ENCODE data around the gene NT5C3B.
"Not testable (repeated sequence)": the region's sequence is repeated elsewhere in the genome, so short reads cannot be mapped to it uniquely, and the experiment has no call there.

The NT5C3B gene

DNA sequence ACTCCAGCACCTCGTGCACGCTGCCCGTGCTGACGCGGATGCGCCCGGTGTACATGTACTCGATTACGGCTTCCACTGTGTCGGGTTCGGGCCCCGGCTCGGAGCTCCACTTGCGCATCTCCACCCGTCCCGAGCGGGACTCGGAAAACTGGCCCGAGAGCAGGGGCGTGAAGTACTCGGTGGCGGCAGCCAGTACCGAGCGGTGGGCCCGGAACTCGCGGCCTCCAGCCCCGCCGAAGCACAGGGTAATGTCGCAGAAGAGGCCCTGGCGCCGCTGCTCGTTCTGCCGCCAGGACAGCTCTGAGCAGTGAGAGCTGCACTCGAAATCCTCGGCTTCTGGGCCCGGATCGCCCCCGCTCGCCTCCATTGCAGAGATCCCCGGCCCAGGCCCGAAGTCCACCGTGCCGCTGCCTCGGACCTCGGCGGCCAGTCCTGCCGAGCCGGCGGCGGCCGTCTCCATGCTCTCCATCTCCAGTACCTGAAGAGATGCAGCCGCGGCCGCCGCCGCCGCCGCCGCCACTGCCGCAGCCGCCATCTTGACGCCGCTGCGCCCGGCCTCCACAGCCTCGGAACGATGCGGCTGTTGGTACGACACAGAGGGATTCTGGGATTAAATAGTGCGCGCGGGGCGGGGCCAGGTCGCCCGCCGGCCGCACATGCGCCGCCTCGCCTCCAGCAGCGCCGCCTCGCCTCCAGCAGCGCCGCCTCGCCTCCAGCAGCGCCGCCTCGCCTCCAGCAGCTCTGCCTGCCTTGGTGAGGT, 29.0 kb upstream of the NT5C3B start, which contains the start of gene KLHL11:
KLHL11 (minus strand) TSS at position 588 of the 760 bp plus-strand sequence; CDS start at position 535, 53 bp downstream.
- Mint-ChIP-seq H3K4me3 (peak within 1 kb of the TSS in 1 of 3 experiments; percentile 13), H3K27me3 (ENCODE audit: low read depth) (no peaks in the 10 kb centered on the region), H3K9me3 (no peaks in the 10 kb centered on the region), H3K36me3 (ENCODE audit: low read depth) (peaks cover 32% of the 10 kb centered on the region), H3K4me1 (peaks cover 11% of the 10 kb centered on the region), H3K27ac (peak within 1 kb of the TSS in 1 of 3 experiments; percentile 94)
- TF ChIP-seq, protein P1, sequence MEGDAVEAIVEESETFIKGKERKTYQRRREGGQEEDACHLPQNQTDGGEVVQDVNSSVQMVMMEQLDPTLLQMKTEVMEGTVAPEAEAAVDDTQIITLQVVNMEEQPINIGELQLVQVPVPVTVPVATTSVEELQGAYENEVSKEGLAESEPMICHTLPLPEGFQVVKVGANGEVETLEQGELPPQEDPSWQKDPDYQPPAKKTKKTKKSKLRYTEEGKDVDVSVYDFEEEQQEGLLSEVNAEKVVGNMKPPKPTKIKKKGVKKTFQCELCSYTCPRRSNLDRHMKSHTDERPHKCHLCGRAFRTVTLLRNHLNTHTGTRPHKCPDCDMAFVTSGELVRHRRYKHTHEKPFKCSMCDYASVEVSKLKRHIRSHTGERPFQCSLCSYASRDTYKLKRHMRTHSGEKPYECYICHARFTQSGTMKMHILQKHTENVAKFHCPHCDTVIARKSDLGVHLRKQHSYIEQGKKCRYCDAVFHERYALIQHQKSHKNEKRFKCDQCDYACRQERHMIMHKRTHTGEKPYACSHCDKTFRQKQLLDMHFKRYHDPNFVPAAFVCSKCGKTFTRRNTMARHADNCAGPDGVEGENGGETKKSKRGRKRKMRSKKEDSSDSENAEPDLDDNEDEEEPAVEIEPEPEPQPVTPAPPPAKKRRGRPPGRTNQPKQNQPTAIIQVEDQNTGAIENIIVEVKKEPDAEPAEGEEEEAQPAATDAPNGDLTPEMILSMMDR (IDR thresholded peaks at IDR 0.05; ENCODE audit: unreplicated experiment in 3 of 3), result no peak

- peaks cover 28% of the 10 kb centered on the region for H3K36me3 Mint-ChIP-seq (ENCODE audit: low read depth)
- H3K27ac Mint-ChIP-seq, result no peak overlapping the region
- no peaks in the 10 kb centered on the region for H3K27me3 Mint-ChIP-seq (ENCODE audit: low read depth)
- H3K4me3 Mint-ChIP-seq, result no peak overlapping the region
- H3K9me3 Mint-ChIP-seq, result no peaks in the 10 kb centered on the region
- TF ChIP-seq, protein P1 (IDR thresholded peaks at IDR 0.05; ENCODE audit: unreplicated experiment in 3 of 3), result no peak
- peaks cover 11% of the 10 kb centered on the region for H3K4me1 Mint-ChIP-seq
Measured at GRCh38 chr17:41864498-41864835, 28.4 kb upstream of the NT5C3B start.

GRCh38 chr17:41863074-41863848, 27.2 kb upstream of the NT5C3B start:
- H3K27ac Mint-ChIP-seq, result no peak overlapping the region
- H3K36me3 Mint-ChIP-seq (ENCODE audit: low read depth), result peaks cover 16% of the 10 kb centered on the region
- no peaks in the 10 kb centered on the region for H3K9me3 Mint-ChIP-seq
- H3K27me3 Mint-ChIP-seq (ENCODE audit: low read depth), result no peaks in the 10 kb centered on the region
- peaks cover 11% of the 10 kb centered on the region for H3K4me1 Mint-ChIP-seq
- no peak overlapping the region for H3K4me3 Mint-ChIP-seq
- TF ChIP-seq, protein P1 (IDR thresholded peaks at IDR 0.05; ENCODE audit: unreplicated experiment in 3 of 3), result no peak

- Mint-ChIP-seq H3K9me3 (no peaks in the 10 kb centered on the region), H3K27ac (peak overlapping the region in 2 of 3 experiments; percentile 23 to 46), H3K36me3 (ENCODE audit: low read depth) (peaks cover 4% of the 10 kb centered on the region), H3K4me3 (peak overlapping the region in 1 of 3 experiments; percentile 14), H3K27me3 (ENCODE audit: low read depth) (no peaks in the 10 kb centered on the region), H3K4me1 (peaks cover 11% of the 10 kb centered on the region)
- TF ChIP-seq, protein P1 (IDR thresholded peaks at IDR 0.05; ENCODE audit: unreplicated experiment in 3 of 3), result no peak
Measured at GRCh38 chr17:41860254-41860931, 24.4 kb upstream of the NT5C3B start.

DNA sequence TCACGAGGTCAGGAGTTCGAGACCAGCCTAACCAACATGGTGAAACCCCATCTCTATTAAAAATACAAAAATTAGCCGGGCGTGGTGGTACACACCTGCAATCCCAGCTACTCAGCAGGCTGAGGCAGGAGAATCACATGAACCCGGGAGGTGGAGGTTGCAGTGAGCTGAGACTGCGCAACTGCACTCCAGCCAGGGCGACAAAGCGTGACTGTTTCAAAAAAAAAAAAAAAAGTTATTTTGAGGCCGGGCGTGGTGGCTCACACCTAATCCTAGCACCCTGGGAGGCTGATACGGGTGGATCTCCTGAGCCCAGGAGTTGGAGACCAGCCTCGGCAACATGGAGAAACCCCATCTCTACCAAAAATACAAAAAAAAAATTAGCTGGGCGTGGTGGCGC, 15.3 kb upstream of the NT5C3B start:
- H3K4me3 Mint-ChIP-seq; H3K4me1 Mint-ChIP-seq; H3K9me3 Mint-ChIP-seq; H3K27ac Mint-ChIP-seq; H3K27me3 Mint-ChIP-seq (ENCODE audit: low read depth): not testable (repeated sequence)
- peaks cover 29% of the 10 kb centered on the region for H3K36me3 Mint-ChIP-seq (ENCODE audit: low read depth)

Measured in nephron (organoid).